ENCODE measurements around the gene PLCD1.

Gene PLCD1

GRCh38 chr3:37970802-37971201, 58.6 kb downstream of the PLCD1 start:
- no peak overlapping the region for H3K18ac ChIP-seq (ENCODE audit: low read length)
- DNase-seq (ENCODE audit: low spot score) = no peak
- H3K14ac ChIP-seq (ENCODE audit: low read length) = no peak overlapping the region
- H2AFZ ChIP-seq (ENCODE audit: low read length) = no peak overlapping the region
- no CpG with 5 or more reads among the region's 5 CpGs for WGBS, 2 donors (ENCODE audit: extremely low coverage in 2 of 2, insufficient read length in 2 of 2, insufficient replicate concordance in 1 of 2)
- no peak overlapping the region for H2BK120ac ChIP-seq (ENCODE audit: low read depth, low read length)
- no peak overlapping the region for H3K9ac ChIP-seq (ENCODE audit: low read depth, low read length, poor library complexity)
- H4K91ac ChIP-seq (ENCODE audit: low read depth, low read length, poor library complexity) = no peak overlapping the region
- no peak overlapping the region for H3K27ac ChIP-seq (replicated peaks; ENCODE audit: low read length)
- H4K8ac ChIP-seq (ENCODE audit: low read depth, low read length) = no peak overlapping the region
- H3K4me2 ChIP-seq (ENCODE audit: insufficient read depth, low read length, poor library complexity, severe bottlenecking) = no peak overlapping the region
- H3K4me1 ChIP-seq (ENCODE audit: control insufficient read depth in 2 of 2, insufficient read depth in 1 of 2, low read depth in 1 of 2, low read length in 2 of 2) = no peaks in the 10 kb centered on the region
- no peaks in the 10 kb centered on the region for H3K79me1 ChIP-seq (ENCODE audit: low read depth, low read length)
- peaks cover 0 to under 1% of the 10 kb centered on the region in 2 donors for H3K9me3 ChIP-seq (replicated peaks in 1 of 2; ENCODE audit: control insufficient read depth in 2 of 2, insufficient read depth in 1 of 2, low read depth in 1 of 2, low read length in 2 of 2)
- no peaks in the 10 kb centered on the region for H3K27me3 ChIP-seq (ENCODE audit: control insufficient read depth in 3 of 3, insufficient read depth in 3 of 3, low read depth in 1 of 3, low read length in 3 of 3)
- no peak overlapping the region for H3K4me3 ChIP-seq (ENCODE audit: low read length in 2 of 2)
- no peak overlapping the region for H3K4ac ChIP-seq (ENCODE audit: low read length)
- no peak overlapping the region for H2BK12ac ChIP-seq (ENCODE audit: low read length)
- no peak overlapping the region for H2BK15ac ChIP-seq (ENCODE audit: low read length)
- H2BK5ac ChIP-seq (ENCODE audit: low read length) = peak overlapping the region; percentile 28
- peaks cover 15 to 35% of the 10 kb centered on the region in 2 donors for H3K36me3 ChIP-seq (replicated peaks in 1 of 2; ENCODE audit: control insufficient read depth in 2 of 2, insufficient read depth in 2 of 2, low read length in 2 of 2)
- no peak overlapping the region for H3K23ac ChIP-seq (ENCODE audit: low read depth, low read length, poor library complexity)
- H2AK5ac ChIP-seq (ENCODE audit: low read depth, low read length) = no peak overlapping the region

GRCh38 chr3:37969596-37970100, 59.8 kb downstream of the PLCD1 start:
- Histone ChIP-seq H3K4me3 (ENCODE audit: low read length in 2 of 2) (no peak overlapping the region), H2BK5ac (ENCODE audit: low read length) (no peak overlapping the region), H2AK5ac (ENCODE audit: low read depth, low read length) (no peak overlapping the region), H2AFZ (ENCODE audit: low read length) (no peak overlapping the region), H3K9me3 (replicated peaks in 1 of 2; ENCODE audit: control insufficient read depth in 2 of 2, insufficient read depth in 1 of 2, low read depth in 1 of 2, low read length in 2 of 2) (no peaks in the 10 kb centered on the region), H3K9ac (ENCODE audit: low read depth, low read length, poor library complexity) (no peak overlapping the region), H3K4ac (ENCODE audit: low read length) (no peak overlapping the region), H3K27me3 (ENCODE audit: control insufficient read depth in 3 of 3, insufficient read depth in 3 of 3, low read depth in 1 of 3, low read length in 3 of 3) (no peaks in the 10 kb centered on the region), H4K8ac (ENCODE audit: low read depth, low read length) (no peak overlapping the region), H3K36me3 (replicated peaks in 1 of 2; ENCODE audit: control insufficient read depth in 2 of 2, insufficient read depth in 2 of 2, low read length in 2 of 2) (peaks cover 9 to 31% of the 10 kb centered on the region in 2 donors), H3K4me2 (ENCODE audit: insufficient read depth, low read length, poor library complexity, severe bottlenecking) (no peak overlapping the region), H2BK15ac (ENCODE audit: low read length) (no peak overlapping the region), H2BK120ac (ENCODE audit: low read depth, low read length) (no peak overlapping the region), H3K27ac (replicated peaks; ENCODE audit: low read length) (no peak overlapping the region), H4K91ac (ENCODE audit: low read depth, low read length, poor library complexity) (no peak overlapping the region), H3K79me1 (ENCODE audit: low read depth, low read length) (no peaks in the 10 kb centered on the region), H3K4me1 (ENCODE audit: control insufficient read depth in 2 of 2, insufficient read depth in 1 of 2, low read depth in 1 of 2, low read length in 2 of 2) (no peaks in the 10 kb centered on the region), H3K18ac (ENCODE audit: low read length) (no peak overlapping the region), H3K14ac (ENCODE audit: low read length) (peak overlapping the region; percentile 15), H2BK12ac (ENCODE audit: low read length) (no peak overlapping the region), H3K23ac (ENCODE audit: low read depth, low read length, poor library complexity) (no peak overlapping the region)
- WGBS, 2 donors (ENCODE audit: extremely low coverage in 2 of 2, insufficient read length in 2 of 2, insufficient replicate concordance in 1 of 2) = no CpG with 5 or more reads among the region's 7 CpGs
- DNase-seq (ENCODE audit: low spot score) = no peak

GRCh38 chr3:37968813-37969595, 60.4 kb downstream of the PLCD1 start:
- Histone ChIP-seq H3K14ac (ENCODE audit: low read length) (peak overlapping the region; percentile 15), H2BK15ac (ENCODE audit: low read length) (no peak overlapping the region), H2BK12ac (ENCODE audit: low read length) (no peak overlapping the region), H3K18ac (ENCODE audit: low read length) (no peak overlapping the region), H3K4me1 (ENCODE audit: control insufficient read depth in 2 of 2, insufficient read depth in 1 of 2, low read depth in 1 of 2, low read length in 2 of 2) (no peaks in the 10 kb centered on the region), H2BK5ac (ENCODE audit: low read length) (no peak overlapping the region), H2BK120ac (ENCODE audit: low read depth, low read length) (no peak overlapping the region), H3K9me3 (replicated peaks in 1 of 2; ENCODE audit: control insufficient read depth in 2 of 2, insufficient read depth in 1 of 2, low read depth in 1 of 2, low read length in 2 of 2) (no peaks in the 10 kb centered on the region), H4K91ac (ENCODE audit: low read depth, low read length, poor library complexity) (no peak overlapping the region), H2AK5ac (ENCODE audit: low read depth, low read length) (no peak overlapping the region), H3K27me3 (ENCODE audit: control insufficient read depth in 3 of 3, insufficient read depth in 3 of 3, low read depth in 1 of 3, low read length in 3 of 3) (no peaks in the 10 kb centered on the region), H3K79me1 (ENCODE audit: low read depth, low read length) (no peaks in the 10 kb centered on the region), H2AFZ (ENCODE audit: low read length) (no peak overlapping the region), H4K8ac (ENCODE audit: low read depth, low read length) (no peak overlapping the region), H3K36me3 (replicated peaks in 1 of 2; ENCODE audit: control insufficient read depth in 2 of 2, insufficient read depth in 2 of 2, low read length in 2 of 2) (peaks cover 9 to 31% of the 10 kb centered on the region in 2 donors), H3K4me3 (ENCODE audit: low read length in 2 of 2) (no peak overlapping the region), H3K4ac (ENCODE audit: low read length) (no peak overlapping the region), H3K23ac (ENCODE audit: low read depth, low read length, poor library complexity) (no peak overlapping the region), H3K9ac (ENCODE audit: low read depth, low read length, poor library complexity) (peak overlapping the region; percentile 15), H3K27ac (replicated peaks; ENCODE audit: low read length) (no peak overlapping the region), H3K4me2 (ENCODE audit: insufficient read depth, low read length, poor library complexity, severe bottlenecking) (no peak overlapping the region)
- no CpG with 5 or more reads among the region's 15 CpGs for WGBS, 2 donors (ENCODE audit: extremely low coverage in 2 of 2, insufficient read length in 2 of 2, insufficient replicate concordance in 1 of 2)
- DNase-seq (ENCODE audit: low spot score) = no peak

GRCh38 chr3:37968199-37968598, 61.2 kb downstream of the PLCD1 start:
- Histone ChIP-seq H3K9ac (ENCODE audit: low read depth, low read length, poor library complexity) (no peak overlapping the region), H2BK5ac (ENCODE audit: low read length) (no peak overlapping the region), H3K4me1 (ENCODE audit: control insufficient read depth in 2 of 2, insufficient read depth in 1 of 2, low read depth in 1 of 2, low read length in 2 of 2) (no peaks in the 10 kb centered on the region), H3K14ac (ENCODE audit: low read length) (no peak overlapping the region), H4K91ac (ENCODE audit: low read depth, low read length, poor library complexity) (no peak overlapping the region), H4K8ac (ENCODE audit: low read depth, low read length) (no peak overlapping the region), H3K23ac (ENCODE audit: low read depth, low read length, poor library complexity) (no peak overlapping the region), H2AK5ac (ENCODE audit: low read depth, low read length) (no peak overlapping the region), H3K79me1 (ENCODE audit: low read depth, low read length) (no peaks in the 10 kb centered on the region), H3K4me3 (ENCODE audit: low read length in 2 of 2) (no peak overlapping the region), H3K36me3 (replicated peaks in 1 of 2; ENCODE audit: control insufficient read depth in 2 of 2, insufficient read depth in 2 of 2, low read length in 2 of 2) (peaks cover 7 to 28% of the 10 kb centered on the region in 2 donors), H2BK12ac (ENCODE audit: low read length) (no peak overlapping the region), H3K27me3 (ENCODE audit: control insufficient read depth in 3 of 3, insufficient read depth in 3 of 3, low read depth in 1 of 3, low read length in 3 of 3) (no peaks in the 10 kb centered on the region), H2BK120ac (ENCODE audit: low read depth, low read length) (no peak overlapping the region), H3K9me3 (replicated peaks in 1 of 2; ENCODE audit: control insufficient read depth in 2 of 2, insufficient read depth in 1 of 2, low read depth in 1 of 2, low read length in 2 of 2) (no peaks in the 10 kb centered on the region), H3K27ac (replicated peaks; ENCODE audit: low read length) (no peak overlapping the region), H3K4me2 (ENCODE audit: insufficient read depth, low read length, poor library complexity, severe bottlenecking) (no peak overlapping the region), H2BK15ac (ENCODE audit: low read length) (no peak overlapping the region), H3K18ac (ENCODE audit: low read length) (no peak overlapping the region), H3K4ac (ENCODE audit: low read length) (no peak overlapping the region), H2AFZ (ENCODE audit: low read length) (no peak overlapping the region)
- no CpG with 5 or more reads among the region's 9 CpGs for WGBS, 2 donors (ENCODE audit: extremely low coverage in 2 of 2, insufficient read length in 2 of 2, insufficient replicate concordance in 1 of 2)
- DNase-seq (ENCODE audit: low spot score) = no peak
